ENCODE data around the gene OSBPL10.

Gene OSBPL10

DNA sequence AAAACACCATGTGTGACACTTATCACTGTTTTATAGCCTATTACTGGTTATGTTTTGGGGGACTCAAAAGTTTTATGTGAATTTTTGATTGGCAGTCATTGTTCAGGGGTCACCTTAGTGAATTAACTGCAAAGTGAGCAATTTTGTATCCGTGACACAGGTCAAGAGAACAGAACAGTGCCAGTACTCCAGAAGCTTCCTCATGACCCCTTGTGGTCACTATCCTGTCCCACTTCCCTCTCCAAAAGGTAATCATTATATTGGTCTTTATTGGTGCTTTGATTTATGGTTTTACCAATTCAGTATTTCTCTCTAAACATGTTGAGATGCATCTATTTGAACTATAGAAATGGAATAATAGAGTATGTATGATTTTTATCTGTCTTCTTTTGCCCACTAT, 341.2 kb downstream of the OSBPL10 start:
- no peak for DNase-seq

- no peak for DNase-seq
Observed at GRCh38 chr3:31636694-31637442, 344.2 kb downstream of the OSBPL10 start.

GRCh38 chr3:31636049-31636448, 345.0 kb downstream of the OSBPL10 start:
- DNase-seq, result no peak

DNA sequence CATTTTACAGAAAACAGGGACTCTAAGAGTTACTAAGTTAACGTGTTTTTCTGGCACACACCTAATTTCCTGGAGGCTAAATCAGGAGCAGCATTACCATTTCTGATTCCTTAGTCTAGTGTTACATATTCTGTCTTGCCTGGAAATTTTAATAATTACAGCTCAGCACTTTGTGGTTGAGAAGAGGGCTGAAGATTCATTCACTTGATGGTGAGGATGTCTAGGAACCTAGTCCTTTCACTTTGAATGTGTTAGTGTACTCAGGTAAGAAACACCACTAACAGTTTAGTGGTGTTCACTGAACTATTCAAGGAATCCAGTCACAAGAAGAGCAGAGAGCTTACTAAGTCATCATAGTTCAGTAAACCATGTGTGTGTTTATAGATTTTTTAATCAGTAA, 345.5 kb downstream of the OSBPL10 start:
- DNase-seq, result no peak

GRCh38 chr3:31634476-31634875, 346.6 kb downstream of the OSBPL10 start:
- no peak for DNase-seq

DNA sequence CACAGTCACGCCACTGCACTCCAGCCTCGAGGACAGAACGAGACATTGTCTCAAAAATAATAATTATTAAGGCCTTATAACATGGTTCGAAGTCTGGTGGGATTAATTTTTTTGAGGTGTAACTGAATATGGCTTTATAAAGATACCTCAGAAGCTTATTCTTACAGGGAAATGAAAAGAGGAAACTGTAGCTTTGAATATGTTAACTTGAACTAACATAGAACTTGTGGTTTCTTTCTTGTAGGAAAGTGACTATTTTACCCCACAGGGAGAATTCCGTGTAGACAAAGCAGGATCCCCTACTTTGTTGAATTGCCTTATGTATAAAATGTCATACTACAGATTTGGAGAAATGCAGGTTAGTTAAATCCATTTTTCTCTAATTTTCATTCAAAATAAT, 352.0 kb downstream of the OSBPL10 start:
- DNase-seq, result no peak

GRCh38 chr3:31625358-31625757, 355.7 kb downstream of the OSBPL10 start:
- no peak for DNase-seq

DNA sequence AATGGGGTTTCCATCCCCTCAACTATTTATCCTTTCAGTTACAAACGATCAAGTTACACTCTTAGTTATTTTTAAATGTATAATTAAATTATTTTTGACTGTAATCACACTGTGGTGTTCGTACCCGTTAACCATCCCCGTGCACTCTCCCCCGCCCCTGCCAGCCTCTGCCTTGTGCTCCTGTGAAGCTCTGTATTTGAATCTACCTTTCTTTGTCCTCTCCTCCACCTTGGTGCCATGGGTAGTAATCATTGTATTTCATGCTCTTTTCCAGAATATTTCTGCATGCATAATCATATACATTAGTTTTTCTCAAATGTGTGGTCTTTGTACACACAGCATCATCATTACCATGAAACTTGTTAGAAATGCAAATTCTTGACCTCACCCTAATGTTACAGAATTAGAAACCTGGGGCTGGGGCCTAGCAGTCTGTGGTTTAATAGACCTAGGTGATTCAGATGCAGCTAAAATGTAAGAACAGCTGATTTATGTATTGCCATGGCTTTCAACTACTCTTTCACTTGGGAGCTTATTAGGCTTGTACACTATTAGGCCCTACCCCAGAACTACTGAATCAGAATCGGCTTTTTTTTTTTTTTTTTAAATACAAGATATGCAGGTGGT, 356.9 kb downstream of the OSBPL10 start:
- DNase-seq, result no peak

DNA sequence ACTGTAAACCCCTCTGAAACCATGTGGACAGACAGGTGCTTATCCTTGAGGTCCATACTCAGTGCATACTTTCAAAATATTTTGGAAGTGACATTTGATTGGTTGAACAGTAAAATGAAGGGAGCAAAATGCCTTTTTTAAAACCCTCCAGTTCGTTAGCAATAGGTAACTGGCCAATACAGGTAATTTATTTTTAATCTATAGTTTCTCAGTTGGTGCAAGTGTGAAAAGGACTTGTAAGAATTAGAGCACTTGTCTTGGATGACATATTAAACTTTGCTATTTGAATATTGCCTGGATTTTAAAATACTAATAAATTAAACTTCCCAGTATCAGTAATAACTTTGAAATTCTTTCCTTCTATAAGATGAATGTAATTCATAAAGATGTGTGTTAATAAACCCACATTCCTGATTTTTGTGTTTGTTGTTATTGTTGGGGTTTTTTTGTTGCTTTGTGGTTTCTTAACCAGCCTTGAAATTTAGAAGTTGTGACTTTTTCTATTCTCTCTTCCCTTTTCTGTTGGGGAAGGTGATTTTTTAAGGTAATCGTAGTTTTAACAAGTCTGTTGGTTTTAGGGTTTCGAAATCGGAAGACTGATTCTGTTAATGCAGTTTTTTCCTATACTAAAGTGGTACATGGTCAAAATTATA, 358.3 kb downstream of the OSBPL10 start:
- DNase-seq, result no peak

- DNase-seq, result no peak
Observed at GRCh38 chr3:31621314-31621713, 359.7 kb downstream of the OSBPL10 start.

- no peak for DNase-seq
Observed at GRCh38 chr3:31620656-31621055, 360.4 kb downstream of the OSBPL10 start.

DNA sequence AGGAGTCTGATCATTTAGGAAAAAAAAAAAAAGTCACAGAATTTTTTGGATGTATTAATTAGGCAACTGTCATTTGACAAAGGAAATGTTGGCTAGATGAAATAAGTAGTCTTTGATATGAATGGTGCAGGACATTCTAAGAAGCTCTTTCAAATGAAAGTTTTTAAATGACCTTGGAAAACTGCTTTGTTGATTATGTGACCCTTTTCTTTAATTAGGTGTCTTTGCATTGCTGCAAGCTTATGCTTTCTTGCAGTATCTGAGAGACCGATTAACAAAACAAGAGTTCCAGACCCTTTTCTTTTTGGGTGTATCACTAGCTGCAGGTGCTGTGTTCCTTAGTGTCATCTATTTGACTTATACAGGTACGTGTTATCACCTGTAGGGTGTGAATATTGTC, 364.4 kb downstream of the OSBPL10 start:
- DNase-seq, result no peak

DNA sequence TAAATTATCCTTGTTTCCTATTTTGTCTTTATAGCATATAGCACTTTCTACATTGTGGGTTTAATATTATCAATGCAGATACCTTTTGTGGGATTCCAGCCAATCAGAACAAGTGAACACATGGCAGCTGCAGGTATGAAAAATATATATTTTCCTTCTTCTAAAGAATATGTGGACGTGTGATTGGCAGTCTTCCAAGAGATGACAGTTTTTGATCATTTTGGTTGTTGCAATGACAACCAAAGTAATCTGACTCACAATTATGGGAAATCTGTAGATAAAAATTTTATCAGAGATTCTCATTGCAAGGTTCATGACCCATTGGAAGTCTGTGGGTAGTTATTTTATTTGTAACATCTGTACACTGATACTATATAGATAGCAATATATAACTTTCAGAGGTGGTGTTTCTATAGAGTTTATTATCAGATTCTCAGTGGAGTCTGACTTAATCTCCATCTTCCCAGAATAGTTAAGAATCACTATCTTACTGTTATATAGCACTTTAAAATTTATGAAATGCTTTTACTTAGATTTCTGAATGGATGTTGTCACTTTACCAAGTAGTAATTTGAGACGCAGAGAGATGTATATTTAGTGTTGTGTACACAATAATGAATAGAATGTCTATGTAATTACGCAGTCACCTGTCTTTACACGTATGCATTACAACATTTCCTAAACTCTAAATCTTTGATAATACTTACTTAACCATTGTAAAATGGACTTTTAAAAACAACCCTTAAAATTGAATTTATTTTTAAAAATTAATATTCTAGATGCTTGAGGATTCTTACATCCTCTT, 365.8 kb downstream of the OSBPL10 start:
- DNase-seq, result no peak

- no peak for DNase-seq
Observed at GRCh38 chr3:31614162-31614921, 366.7 kb downstream of the OSBPL10 start.

DNA sequence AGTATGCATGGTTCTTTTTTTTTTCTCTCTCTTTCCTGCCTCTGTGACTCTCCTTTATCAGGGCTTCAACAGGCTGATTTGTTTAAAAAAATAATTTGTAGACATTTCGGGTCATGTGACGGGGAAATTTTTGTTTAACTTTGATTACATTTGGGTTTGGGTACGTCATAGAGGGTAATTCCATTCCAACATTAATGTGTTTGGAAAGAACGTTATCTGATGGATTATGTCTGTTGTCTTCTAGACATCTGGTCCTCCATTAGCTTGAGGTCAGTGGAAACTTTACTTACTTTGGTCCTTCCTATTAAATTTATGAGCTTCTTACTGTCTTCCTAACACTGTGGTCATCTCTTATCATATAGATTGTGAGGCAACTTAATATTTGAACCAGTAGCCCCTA, 367.4 kb downstream of the OSBPL10 start:
- DNase-seq, result no peak

- DNase-seq, result no peak
Observed at GRCh38 chr3:31613177-31613576, 367.9 kb downstream of the OSBPL10 start.
